ENCODE measurements around the gene ATRNL1.

ATRNL1 gene

DNA sequence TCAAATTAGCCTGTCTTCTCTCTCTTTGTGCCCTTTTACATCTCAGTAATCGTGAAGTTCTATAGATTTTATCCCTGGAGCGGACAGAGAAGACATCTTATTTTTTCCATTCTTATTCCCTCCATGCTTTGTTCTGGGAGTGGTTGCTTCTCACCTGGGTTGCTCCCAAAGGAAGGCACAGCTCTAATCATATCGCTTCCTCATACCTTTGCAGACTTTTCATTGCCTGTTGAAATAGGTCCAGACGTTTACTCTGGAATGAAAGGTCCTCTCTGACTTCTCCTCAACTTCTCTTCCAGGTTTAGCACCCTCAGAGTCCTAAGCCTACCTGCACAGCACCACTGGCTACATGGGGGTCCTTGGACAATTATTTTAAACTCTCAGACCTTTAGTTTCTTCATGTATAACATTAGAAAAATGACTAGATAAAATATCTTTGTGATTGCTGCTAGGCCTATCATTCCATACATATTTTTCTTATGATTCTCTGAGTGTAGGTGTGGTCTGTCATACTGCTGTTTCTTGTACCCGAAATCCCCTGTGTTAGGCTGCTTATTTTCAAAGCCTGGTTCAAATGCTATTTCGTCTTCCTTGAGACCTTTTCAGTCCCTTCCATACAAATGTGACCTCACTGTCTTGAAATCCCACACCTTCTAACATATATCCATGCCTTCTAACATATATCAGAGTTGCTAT, 761.7 kb downstream of the ATRNL1 start:
- no peak for DNase-seq

- DNase-seq = no peak
Measured at GRCh38 chr10:115856580-115856979, 763.4 kb downstream of the ATRNL1 start.

DNA sequence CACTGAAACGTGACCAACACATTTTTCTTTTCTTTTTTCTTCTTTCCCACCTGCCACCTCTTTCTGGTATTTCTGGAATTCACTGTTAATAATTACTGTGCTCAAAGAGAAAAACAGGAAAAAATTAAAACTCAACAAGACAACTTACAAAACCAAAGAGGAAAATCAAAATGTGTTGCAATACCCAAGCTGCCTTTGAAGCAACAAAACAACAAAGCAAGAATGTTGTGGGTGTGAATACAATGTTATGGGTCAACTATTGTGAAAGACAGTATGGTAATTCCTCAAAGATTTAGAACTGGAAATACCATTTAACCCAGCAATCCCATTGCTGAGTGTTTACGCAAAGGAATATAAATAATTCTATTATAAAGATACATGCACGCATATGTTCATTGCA, 764.7 kb downstream of the ATRNL1 start:
- DNase-seq = no peak

GRCh38 chr10:115860182-115861107, 767.3 kb downstream of the ATRNL1 start:
- DNase-seq = no peak

- DNase-seq = no peak
Measured at GRCh38 chr10:115861455-115861854, 768.3 kb downstream of the ATRNL1 start.

GRCh38 chr10:115861864-115862263, 768.7 kb downstream of the ATRNL1 start:
- no peak for DNase-seq

DNA sequence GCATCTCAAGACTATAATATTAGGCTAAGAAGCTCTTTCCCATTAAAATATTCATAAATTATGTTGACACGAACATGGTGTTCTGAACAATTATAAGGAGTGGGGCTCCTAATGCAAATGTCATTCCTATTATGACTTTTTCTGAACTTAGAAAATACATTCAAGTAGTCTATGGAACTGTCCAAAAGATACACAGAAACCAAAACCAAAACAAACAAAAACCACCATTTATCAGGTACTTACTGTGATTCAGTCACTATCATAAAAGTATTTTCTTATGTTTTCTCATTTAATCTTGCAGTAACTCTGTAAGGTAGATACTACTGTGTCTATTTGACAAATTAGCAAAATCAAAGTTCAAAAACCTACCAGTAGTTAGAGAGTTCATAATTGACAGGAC, 773.0 kb downstream of the ATRNL1 start:
- no peak for DNase-seq

GRCh38 chr10:115866691-115867090, 773.5 kb downstream of the ATRNL1 start:
- DNase-seq = no peak

- no peak for DNase-seq
Measured at GRCh38 chr10:115867305-115867704, 774.1 kb downstream of the ATRNL1 start.

DNA sequence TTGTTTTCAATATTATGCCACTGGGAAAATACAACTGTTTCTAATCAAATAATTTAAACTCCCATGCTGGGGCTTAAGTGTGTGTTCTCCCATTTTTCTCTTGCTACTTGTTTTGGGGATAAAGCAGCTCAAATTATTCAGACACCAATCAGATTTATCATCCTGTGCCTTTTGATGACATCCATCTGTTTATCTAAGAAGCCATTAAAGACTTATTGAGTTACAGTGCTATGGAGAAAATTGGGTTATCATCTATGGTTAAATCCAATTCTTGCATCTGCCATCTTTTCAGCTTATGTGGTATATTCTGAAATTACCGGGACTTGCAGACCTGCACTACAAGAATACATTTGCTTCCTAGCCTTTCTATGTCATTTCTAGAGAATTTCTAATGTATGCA, 778.7 kb downstream of the ATRNL1 start:
- DNase-seq = no peak

DNA sequence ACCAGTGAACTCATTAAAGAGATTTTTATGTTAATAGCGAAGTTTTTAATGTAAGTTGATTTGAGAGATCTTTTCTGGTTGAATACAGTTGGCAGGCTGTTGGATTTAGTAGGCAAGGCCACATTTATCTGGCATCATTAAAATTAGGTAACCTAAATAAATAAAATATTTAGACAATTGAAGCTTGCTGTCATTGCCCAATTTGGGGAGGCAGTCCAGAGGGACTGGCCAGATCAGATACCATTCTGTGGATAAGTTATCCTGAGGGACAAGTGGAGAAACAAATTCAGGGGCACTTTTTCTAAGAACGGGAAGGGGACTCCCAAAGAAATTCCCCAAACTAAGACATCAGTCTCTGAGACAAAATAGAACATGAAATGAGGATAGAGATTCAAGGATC, 782.0 kb downstream of the ATRNL1 start:
- no peak for DNase-seq

DNA sequence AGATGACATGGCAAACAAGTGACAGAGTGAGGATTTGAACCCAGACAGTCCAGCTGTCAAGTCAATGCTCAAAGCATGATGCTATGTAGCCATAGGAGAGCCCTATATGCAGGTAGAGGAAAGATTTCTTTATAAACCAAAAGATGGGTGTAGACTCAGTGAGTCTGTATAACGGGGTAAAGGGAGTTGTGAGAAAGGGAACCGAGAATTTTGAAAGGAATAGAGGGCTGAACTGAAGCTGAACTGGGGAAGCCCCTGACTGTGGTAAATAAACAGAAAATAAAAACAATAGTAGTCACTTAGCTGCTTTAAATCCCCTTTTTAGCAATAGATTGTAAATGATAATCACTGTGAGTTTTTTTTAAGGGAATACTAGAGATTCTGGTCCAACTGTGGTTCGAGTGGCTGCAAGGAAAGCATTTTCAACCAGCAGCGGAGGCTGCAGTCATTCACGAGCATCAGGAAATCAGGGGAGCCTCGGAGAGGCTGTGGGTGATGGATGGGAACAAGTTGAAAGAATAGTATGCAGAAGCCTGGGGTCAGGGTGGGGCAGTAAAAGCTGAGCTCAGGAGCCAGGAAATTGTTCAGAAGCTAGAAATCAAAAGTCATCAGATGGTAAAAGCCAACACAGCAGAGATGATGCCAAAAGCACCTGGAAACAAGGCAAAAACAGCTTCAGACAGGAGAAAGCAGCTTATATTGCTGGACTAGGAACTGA, 786.4 kb downstream of the ATRNL1 start:
- DNase-seq = no peak

GRCh38 chr10:115882021-115882420, 788.9 kb downstream of the ATRNL1 start:
- no peak for DNase-seq

DNA sequence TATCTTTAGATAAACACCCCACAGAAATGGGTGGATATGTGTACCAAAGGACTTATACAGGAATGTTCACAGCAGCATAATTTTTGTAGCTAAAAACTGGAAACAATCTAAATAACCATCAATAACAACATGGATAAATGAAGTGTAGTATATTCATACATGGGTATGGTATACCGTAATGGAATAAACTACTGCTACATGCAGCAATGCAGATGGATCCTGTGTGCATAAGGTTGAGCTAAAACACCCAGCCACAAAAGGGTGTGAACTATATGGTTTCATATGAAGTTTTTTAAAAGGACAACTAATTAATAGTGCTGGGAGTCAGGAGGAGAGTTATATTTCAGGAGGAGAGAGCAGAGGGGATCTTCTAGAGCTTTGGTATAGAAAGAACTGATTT, 790.2 kb downstream of the ATRNL1 start:
- DNase-seq = no peak

GRCh38 chr10:115884331-115884730, 791.2 kb downstream of the ATRNL1 start:
- DNase-seq = no peak

- DNase-seq = no peak
Measured at GRCh38 chr10:115895166-115895565, 802.0 kb downstream of the ATRNL1 start.

DNA sequence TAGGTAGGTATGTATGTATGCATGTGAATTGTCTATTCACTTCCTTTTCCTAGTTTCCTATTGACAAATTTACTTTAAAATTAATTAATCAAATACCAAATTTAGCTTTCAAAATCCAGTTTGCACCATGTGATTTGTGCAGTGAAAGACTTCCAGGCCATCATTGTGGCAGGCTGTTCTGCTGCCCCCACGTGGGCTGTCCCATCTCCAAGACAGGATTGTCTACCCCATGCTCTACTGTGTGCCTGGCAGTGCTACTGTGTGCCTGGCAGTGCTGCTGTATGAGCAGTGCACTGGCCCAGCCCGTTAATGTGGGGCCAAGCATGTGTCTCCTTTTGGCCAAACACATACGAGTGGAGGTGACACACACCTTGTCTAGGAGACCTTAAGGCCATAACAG, 805.1 kb downstream of the ATRNL1 start:
- no peak for DNase-seq

DNA sequence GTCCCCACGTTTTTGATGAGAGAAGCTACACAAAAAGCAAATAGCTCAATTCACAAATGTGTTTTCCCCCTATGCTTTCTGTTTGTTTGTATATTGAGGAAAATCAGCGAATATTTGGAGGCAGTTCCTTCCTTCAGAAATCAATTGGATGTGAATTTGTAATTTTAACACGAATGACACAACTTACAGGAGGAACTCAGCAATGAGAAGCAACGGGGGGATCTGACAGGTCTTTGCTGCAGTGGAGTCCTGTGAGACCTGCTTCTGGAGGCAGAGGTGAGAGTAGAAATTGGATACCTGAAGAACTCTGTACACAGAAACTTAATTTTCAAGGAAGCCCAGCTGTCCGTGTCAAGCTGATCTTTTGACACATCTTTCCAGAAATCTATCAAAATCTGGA, 809.4 kb downstream of the ATRNL1 start:
- no peak for DNase-seq

- DNase-seq = no peak
Measured at GRCh38 chr10:115903207-115903606, 810.0 kb downstream of the ATRNL1 start.

DNA sequence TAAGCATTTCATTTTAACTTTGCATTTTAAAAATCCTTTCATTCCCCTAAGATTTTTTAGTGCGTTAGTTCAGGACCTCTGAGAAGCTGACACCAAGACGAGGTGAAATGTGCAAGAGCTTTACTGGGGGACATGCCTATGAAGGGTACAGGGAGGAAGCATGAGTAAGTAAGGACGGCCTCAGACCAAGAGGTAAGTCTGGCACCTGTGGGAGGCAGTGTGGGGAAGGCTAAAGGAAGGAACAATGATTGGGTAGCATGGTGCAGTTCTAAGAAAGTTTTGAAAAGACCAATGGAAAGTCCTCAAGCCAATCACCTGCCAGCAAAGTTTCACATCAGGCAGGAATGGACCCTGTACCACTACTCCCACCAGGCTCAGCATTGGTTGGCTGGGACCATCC, 810.7 kb downstream of the ATRNL1 start:
- no peak for DNase-seq

DNA sequence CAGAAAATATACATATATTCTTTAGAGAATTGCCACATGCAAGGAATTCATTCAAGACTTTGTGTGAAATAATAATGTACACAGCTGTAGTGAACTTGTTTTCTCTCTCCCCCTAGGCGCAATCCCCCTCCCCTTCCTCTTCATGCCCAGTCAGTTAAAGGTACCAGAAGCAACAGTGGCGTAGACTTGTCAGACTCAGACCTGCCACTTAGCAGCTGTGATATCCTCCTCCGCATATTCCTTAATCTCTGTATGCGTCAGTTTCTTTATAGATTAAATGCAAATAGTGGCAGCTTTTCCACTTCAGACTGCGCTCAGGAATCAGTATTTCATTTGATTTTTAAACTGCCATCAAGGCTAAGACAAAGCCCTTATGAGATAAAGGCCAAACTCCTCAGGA, 815.9 kb downstream of the ATRNL1 start:
- no peak for DNase-seq

DNA sequence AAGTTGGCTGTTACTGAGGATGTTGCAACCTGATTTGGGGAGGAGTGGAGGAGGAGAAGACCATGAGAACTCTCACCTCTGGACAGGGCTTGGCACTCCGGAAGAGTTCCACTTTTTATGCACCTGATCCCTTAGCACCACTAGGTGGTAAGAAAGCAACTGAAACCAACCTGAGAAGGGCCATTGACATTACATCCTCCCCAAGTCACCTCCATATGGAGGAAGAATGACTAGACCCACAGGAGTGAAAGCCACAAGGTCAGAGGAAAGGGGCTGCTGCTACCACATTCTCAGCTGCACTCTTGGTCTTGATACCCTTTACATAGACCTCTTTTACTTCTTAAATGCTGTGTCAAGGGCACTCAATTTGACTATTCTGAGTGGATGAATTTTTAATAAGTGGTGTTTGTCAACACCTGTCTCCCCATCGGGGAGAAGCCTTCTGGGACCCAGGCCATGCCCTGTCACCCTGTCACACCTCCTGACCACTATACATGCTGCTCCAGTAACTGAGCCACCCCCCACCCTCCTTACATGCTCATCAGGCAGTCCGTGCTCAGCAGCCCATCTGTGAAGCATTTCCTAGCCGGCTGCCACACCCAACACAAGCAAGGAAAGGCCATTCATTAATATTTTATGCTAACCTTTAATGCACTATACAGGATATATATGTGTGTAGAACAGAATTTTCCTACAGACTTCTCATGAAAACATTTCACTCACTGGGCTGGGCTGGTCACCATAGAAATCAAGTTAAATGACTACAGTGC, 817.0 kb downstream of the ATRNL1 start:
- no peak for DNase-seq

DNA sequence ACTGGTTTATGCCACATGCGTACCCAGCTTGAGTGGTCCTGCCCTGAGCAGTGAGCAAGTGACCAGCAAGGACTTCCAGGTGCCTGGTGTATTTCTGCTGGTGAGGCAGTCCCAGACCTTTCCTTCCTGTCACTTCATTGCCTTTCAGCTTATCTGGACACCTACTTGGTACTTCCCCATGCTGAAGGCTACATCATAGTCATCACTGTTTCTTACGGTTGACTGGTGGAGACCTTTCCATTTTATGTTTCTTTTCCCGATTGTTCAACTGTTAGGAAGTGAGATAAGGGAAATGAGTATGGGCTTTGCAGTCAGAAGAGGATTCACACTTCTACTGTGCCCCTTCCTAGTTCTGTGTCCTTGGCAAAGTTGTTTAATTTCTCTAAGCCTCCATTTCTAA, 821.3 kb downstream of the ATRNL1 start:
- no peak for DNase-seq

Data from activated CD4-positive, alpha-beta T cell treated with anti-CD3 and anti-CD28 coated beads, Interleukin-2, amount 50 U/mL, for 48 hours (primary cell).